K562 (cell line): ENCODE data around the gene SLC16A13. TPM values are rescaled to one million over a fixed set of nuclear protein-coding genes. Genes with fewer than 3 reads are reported as not detected.

Experiments used
- ATAC-seq: fragments of 200-7000 bp; cut with Tn5 transposase; 3 replicates; pipeline ENCODE4 v1.9.1; 2020; ENCODE audit warnings: moderate library complexity
- BruUV-seq: library from RNA; stranded (reverse); fragments of 400-500 nt; replicated peaks from 2 replicates; lab custom pipeline; 2021; lab: Mats Ljungman, UMichigan
- CTCF ChIA-PET: fragments of 300-600 bp; formaldehyde crosslinking; extraction: SDS; loops from one replicate; lab custom pipeline; 2021; ENCODE audit warnings: low intra/inter-chr PET ratio; lab: Yijun Ruan, JAX
- POLR2A ChIA-PET: fragments of 300-600, 350-650 bp; sonication (Branson Sonifier 250); formaldehyde crosslinking; extraction: SDS; loops from one replicate; lab custom pipeline; 2021; ENCODE audit warnings: antibody characterized with exemption, inconsistent platforms; lab: Yijun Ruan, JAX
- DNase-seq, 4 experiments: peaks; one replicate each; pipeline versions ENCODE4 v3.0.0 to v3.0.0-alpha.2; 2011 to 2018; ENCODE audit warnings: low spot score in 3 of 4, mixed read lengths in 3 of 4; ENCODE audit errors: extremely low read depth in 1 of 4
- FAIRE-seq: peaks from 2 replicates; lab custom pipeline; 2011; peaks lifted over from hg19 to GRCh38; lab: Jason Lieb, UNC
- H2AFZ ChIP-seq: 2 replicates; pipeline ENCODE4 v1.6.0; 2011; ENCODE audit warnings: low read depth, low read length, control low read depth, inconsistent platforms
- H3K27ac ChIP-seq: fragments of 200-600 bp; 3 replicates; pipeline ENCODE4 v1.8.0; 2011; ENCODE audit warnings: low read depth, mild to moderate bottlenecking, control low read depth, inconsistent platforms, low read length, moderate library complexity, mixed read lengths; ENCODE audit errors: extremely low read depth
- H3K27me3 ChIP-seq, 2 experiments: fragments of 300-600 bp in 1 of 2; 2 replicates in 1 of 2; 3 replicates in 1 of 2; pipeline versions ENCODE4 v1.6.0 to v1.8.0; 2011; ENCODE audit warnings: inconsistent platforms in 2 of 2, low read length in 2 of 2, mild to moderate bottlenecking in 1 of 2, mixed read lengths in 1 of 2, moderate library complexity in 1 of 2; ENCODE audit not compliant: control insufficient read depth in 2 of 2, insufficient read depth in 2 of 2
- H3K36me3 ChIP-seq: fragments of 300-600 bp; 3 replicates; pipeline ENCODE4 v1.8.0; 2011; ENCODE audit warnings: mild to moderate bottlenecking, low read length, inconsistent platforms; ENCODE audit not compliant: control insufficient read depth, insufficient read depth
- H3K4me1 ChIP-seq, 2 experiments: fragments of 200-600 bp in 1 of 2; replicated peaks in 1 of 2; 2 replicates in 1 of 2; 3 replicates in 1 of 2; pipeline versions ENCODE4 v1.5.1 to v1.8.0; 2011; ENCODE audit warnings: inconsistent platforms in 2 of 2, low read length in 2 of 2, mild to moderate bottlenecking in 1 of 2, mixed read lengths in 1 of 2, moderate library complexity in 1 of 2; ENCODE audit not compliant: control insufficient read depth in 2 of 2, insufficient read depth in 2 of 2
- H3K4me2 ChIP-seq: 2 replicates; pipeline ENCODE4 v1.6.1; 2011; ENCODE audit warnings: low read length, control low read depth, inconsistent platforms, mixed read lengths; ENCODE audit not compliant: insufficient read depth
- H3K4me3 ChIP-seq: fragments of 200-600 bp; sonication (generic), shearing (Covaris generic); 2 replicates; pipeline ENCODE4 v1.5.1; 2016; ENCODE audit warnings: control low read depth, inconsistent platforms
- H3K79me2 ChIP-seq: fragments of 200-600 bp; 3 replicates; pipeline ENCODE4 v1.8.0; 2011; ENCODE audit warnings: low read length, inconsistent platforms; ENCODE audit not compliant: control insufficient read depth, insufficient read depth
- H3K9ac ChIP-seq, 2 experiments: 2 replicates each; pipeline versions ENCODE4 v1.6.0 to v1.6.1; 2011; ENCODE audit warnings: low read depth in 2 of 2, low read length in 2 of 2, control low read depth in 1 of 2, inconsistent platforms in 1 of 2, mild to moderate bottlenecking in 1 of 2, mixed read lengths in 1 of 2; ENCODE audit not compliant: insufficient read depth in 1 of 2
- H3K9me1 ChIP-seq: one replicate; pipeline ENCODE4 v1.6.0; 2011; ENCODE audit warnings: inconsistent platforms, mild to moderate bottlenecking, low read length, moderate library complexity; ENCODE audit not compliant: control insufficient read depth, insufficient read depth
- H3K9me3 ChIP-seq: replicated peaks from 2 replicates; pipeline ENCODE4 v1.5.1; 2011; ENCODE audit warnings: low read depth, low read length, inconsistent platforms; ENCODE audit not compliant: control insufficient read depth, insufficient read depth
- H4K20me1 ChIP-seq: replicated peaks from 2 replicates; pipeline ENCODE4 v1.6.1; 2011; ENCODE audit warnings: low read length, inconsistent platforms, mixed read lengths; ENCODE audit not compliant: control insufficient read depth, insufficient read depth
- DMBX1 ChIP-seq: fragments of 250-450 bp; sonication (Bioruptor Pico); IDR thresholded peaks from 2 replicates; pipeline ENCODE4 v1.8.0; 2022; ENCODE audit warnings: inconsistent platforms, mild to moderate bottlenecking, moderate library complexity, borderline replicate concordance
- FOXK2 ChIP-seq, 2 experiments: fragments of 450-650 bp; IDR thresholded peaks in 1 of 2; conservative IDR thresholded peaks in 1 of 2; 2 replicates each; pipeline ENCODE4 v1.6.1; 2016; ENCODE audit warnings: low read depth in 2 of 2, mild to moderate bottlenecking in 1 of 2
- TOE1 ChIP-seq, 2 experiments: fragments of 450-650 bp in 1 of 2; sonication (generic) in 1 of 2; formaldehyde crosslinking in 1 of 2; IDR thresholded peaks; 2 replicates each; pipeline versions ENCODE4 v1.7.1 to v1.8.0; 2016 to 2022; ENCODE audit warnings: borderline replicate concordance in 2 of 2, mild to moderate bottlenecking in 2 of 2, antibody characterized with exemption in 1 of 2, inconsistent platforms in 1 of 2, low read depth in 1 of 2, missing genetic modification reagents in 1 of 2, moderate library complexity in 1 of 2
- TRIM25 ChIP-seq: fragments of 450-650 bp; IDR thresholded peaks from 2 replicates; pipeline ENCODE4 v1.7.0; 2016; ENCODE audit warnings: borderline replicate concordance
- ZBTB34 ChIP-seq: fragments of 250-450 bp; sonication (Bioruptor Pico); IDR thresholded peaks from 2 replicates; pipeline ENCODE4 v1.8.0; 2021; ENCODE audit warnings: mild to moderate bottlenecking, moderate library complexity
- ZFX ChIP-seq: sonication (generic); formaldehyde crosslinking; IDR thresholded peaks from 2 replicates; pipeline ENCODE4 v1.8.0; 2022; ENCODE audit warnings: mild to moderate bottlenecking, missing genetic modification reagents, moderate library complexity
- ZNF766 ChIP-seq: fragments of 200-800 bp; sonication (Bioruptor generic); conservative IDR thresholded peaks from 2 replicates; pipeline ENCODE4 v1.6.1; 2016; ENCODE audit warnings: missing genetic modification characterization, missing compliant biosample characterization
- WGBS: fragments of 100-300 bp; shearing (Covaris generic); methylation state at CpG from one replicate; pipeline ENCODE4 v1.1.6; 2016; ENCODE audit warnings: low coverage, mixed read lengths; ENCODE audit not compliant: insufficient coverage; ENCODE audit errors: missing lambda C conversion rate; 5-methylcytosine and 5-hydroxymethylcytosine counted together
- in situ Hi-C: fragments of 300-500 bp; cut with MboI; formaldehyde crosslinking; loops from 4 replicates; pipeline ENCODE4 v1.15.0; 2018; ENCODE audit warnings: inconsistent platforms, mixed read lengths
- intact Hi-C: fragments of 100-400 bp; cut with micrococcal nuclease; formaldehyde crosslinking; loops from 2 replicates; pipeline ENCODE4 v1.14.2; 2022
- polyA plus RNA-seq, 8 experiments: library from polyadenylated mRNA; depleted of rRNA in 4 of 8; stranded (reverse) in 5 of 8; unstranded in 3 of 8; fragments of >200 nt; fragmentation: Nextera tagmentation in 2 of 8; fragmentation: Illumina TruSeq in 1 of 8; extraction: Ambion mirVana in 2 of 8; extraction: Trizol in 1 of 8; gene quantifications; 2 replicates each; pipeline versions ENCODE4 v1.2.1 to v1.2.3, GENCODE V29; 2011 to 2014; ENCODE audit warnings: inconsistent platforms in 1 of 8, missing spikeins in 1 of 8
- total RNA-seq, 7 experiments: library from RNA; depleted of rRNA in 6 of 7; stranded (reverse); fragments of >200 nt in 6 of 7; fragmentation: Illumina TruSeq in 2 of 7; extraction: Trizol in 2 of 7; gene quantifications; 2 replicates each; pipeline versions ENCODE4 v1.2.1 to v1.2.3, GENCODE V29; 2011 to 2021; ENCODE audit warnings: low replicate concordance in 1 of 7

SLC16A13 gene
- total and polyA plus RNA-seq, 9 of the 15 experiments (the other 6 are each of a cell fraction or from before 2014, with no cell fraction given), result 0.04 to 5.6 (median 0.87) TPM

- TF ChIP-seq ZBTB34 (CRISPR knock-in tag) (no peak), FOXK2 (conservative IDR thresholded peaks at IDR 0.05 in 1 of 2, IDR thresholded peaks at IDR 0.05 in 1 of 2; ENCODE audit: low read depth in 2 of 2) (no peak), DMBX1 (CRISPR knock-in tag) (no peak; the same call in 1 of the 2 replicates)
Measured at GRCh38 chr17:7016886-7017826, 18.7 kb upstream of the SLC16A13 start (continued).

- DNase-seq, result no peak
- WGBS, result 52% methylated on average over 9 of the region's 12 CpGs
- FAIRE-seq, result no peak
- peak overlapping the region; percentile 96 for H3K27ac ChIP-seq
- no peak overlapping the region for H3K4me3 ChIP-seq
- peak overlapping the region; percentile 63 for H2AFZ ChIP-seq
- no peaks in the 10 kb centered on the region for H3K36me3 ChIP-seq
- no peaks in the 10 kb centered on the region for H4K20me1 ChIP-seq
- no peak for TF ChIP-seq TOE1 (IDR thresholded peaks at IDR 0.05; ENCODE audit: borderline replicate concordance)
- TF ChIP-seq TOE1 (CRISPR knock-in tag; IDR thresholded peaks at IDR 0.05; ENCODE audit: borderline replicate concordance, low read depth), result no peak
- peak; percentile 15; the same call in 1 of the 2 replicates for TF ChIP-seq ZFX (CRISPR knock-in tag)
- no peak for TF ChIP-seq TRIM25
- TF ChIP-seq ZNF766 (CRISPR knock-in tag), result 0 out of 2 replicates have a peak, but pooled peaks have one; percentile 16
- no peak overlapping the region for H3K4me2 ChIP-seq
- ChIA-PET POLR2A (interaction anchor here (0.7 kb wide), 1 partner anchor 13 kb away, joined by 3 read pairs; no protein-coding TSS in a partner anchor), CTCF (no interaction called here)
- H3K27me3 ChIP-seq, result no peaks in the 10 kb centered on the region
- H3K79me2 ChIP-seq, result peaks cover 19% of the 10 kb centered on the region
- no peaks in the 10 kb centered on the region for H3K9me1 ChIP-seq
- in situ Hi-C loops (no loop called here), intact Hi-C loops (no loop called here)
- no peak for ATAC-seq
- no peaks in the 10 kb centered on the region for H3K9me3 ChIP-seq
- no TSS peak for BruUV-seq
- peaks cover 46 to 66% of the 10 kb centered on the region in 2 experiments for H3K4me1 ChIP-seq
- peak overlapping the region; percentile 25 to 86; a peak in 3 of 4 replicates for H3K9ac ChIP-seq
Measured at GRCh38 chr17:7017827-7018200, 18.0 kb upstream of the SLC16A13 start.
